ENCODE results near the gene LRP5. TPM values are rescaled to one million over a fixed set of nuclear protein-coding genes. Genes with fewer than 3 reads are reported as not detected.

Gene LRP5
- total RNA-seq, 2 experiments from 2014 or later = 10.5 to 15.3 TPM

- no peak for DNase-seq
- H3K4me3 Mint-ChIP-seq = no peak overlapping the region
- POLR2A ChIA-PET = no interaction called here
- H3K36me3 Mint-ChIP-seq (ENCODE audit: low read depth) = peaks cover 55% of the 10 kb centered on the region
- ATAC-seq = no peak
- H3K27ac Mint-ChIP-seq = no peak overlapping the region
- CTCF ChIA-PET = no interaction called here
- peaks cover 9% of the 10 kb centered on the region for H3K9me3 Mint-ChIP-seq
- intact Hi-C loops (cut with micrococcal nuclease) = no loop called here
- H3K27me3 Mint-ChIP-seq = no peaks in the 10 kb centered on the region
- peaks cover 59% of the 10 kb centered on the region for H3K4me1 Mint-ChIP-seq (ENCODE audit: low read depth)
- no peak for TF ChIP-seq CTCF (IDR thresholded peaks at IDR 0.05)
Observed at GRCh38 chr11:68479390-68479789, 167.0 kb downstream of the LRP5 start.

GRCh38 chr11:68480193-68480592 is 167.8 kb downstream of the LRP5 start:
- Mint-ChIP-seq H3K27me3 (no peaks in the 10 kb centered on the region), H3K27ac (no peak overlapping the region), H3K9me3 (peaks cover 8% of the 10 kb centered on the region), H3K36me3 (ENCODE audit: low read depth) (peaks cover 54% of the 10 kb centered on the region), H3K4me1 (ENCODE audit: low read depth) (peaks cover 56% of the 10 kb centered on the region), H3K4me3 (no peak overlapping the region)
- ChIA-PET POLR2A (interaction anchor here (0.7 kb wide), 1 partner anchor 194 kb away, joined by 3 read pairs; no protein-coding TSS in a partner anchor), CTCF (interaction anchor here (1.4 kb wide), 1 partner anchor 48 kb away, joined by 3 read pairs; no protein-coding TSS in a partner anchor)
- no peak for TF ChIP-seq CTCF (IDR thresholded peaks at IDR 0.05)
- ATAC-seq (no peak), DNase-seq (no peak)
- intact Hi-C loops (cut with micrococcal nuclease) = no loop called here

- Mint-ChIP-seq H3K9me3 (peaks cover 8% of the 10 kb centered on the region), H3K36me3 (ENCODE audit: low read depth) (peaks cover 51% of the 10 kb centered on the region), H3K27ac (no peak overlapping the region), H3K4me3 (no peak overlapping the region), H3K4me1 (ENCODE audit: low read depth) (peaks cover 59% of the 10 kb centered on the region), H3K27me3 (no peaks in the 10 kb centered on the region)
- no peak for ATAC-seq
- intact Hi-C loops (cut with micrococcal nuclease) = no loop called here
- DNase-seq = no peak
- TF ChIP-seq CTCF (IDR thresholded peaks at IDR 0.05) = no peak
- ChIA-PET CTCF (interaction anchor here (1.4 kb wide), 1 partner anchor 48 kb away, joined by 3 read pairs; no protein-coding TSS in a partner anchor), POLR2A (interaction anchor here (1.4 kb wide), 1 partner anchor 10 kb away, joined by 4 read pairs; no protein-coding TSS in a partner anchor)
Observed at GRCh38 chr11:68480852-68481510, 168.6 kb downstream of the LRP5 start.

GRCh38 chr11:68481579-68482240 is 169.3 kb downstream of the LRP5 start:
- ATAC-seq = no peak
- ChIA-PET POLR2A (interaction anchor here (1.4 kb wide), 1 partner anchor 11 kb away, joined by 4 read pairs; no protein-coding TSS in a partner anchor), CTCF (no interaction called here)
- peaks cover 53% of the 10 kb centered on the region for H3K36me3 Mint-ChIP-seq (ENCODE audit: low read depth)
- peaks cover 65% of the 10 kb centered on the region for H3K4me1 Mint-ChIP-seq (ENCODE audit: low read depth)
- H3K4me3 Mint-ChIP-seq = no peak overlapping the region
- no peak overlapping the region for H3K27ac Mint-ChIP-seq
- no peak for DNase-seq
- no peaks in the 10 kb centered on the region for H3K27me3 Mint-ChIP-seq
- H3K9me3 Mint-ChIP-seq = peaks cover 8% of the 10 kb centered on the region
- no peak for TF ChIP-seq CTCF (IDR thresholded peaks at IDR 0.05)
- intact Hi-C loops (cut with micrococcal nuclease) = no loop called here

- POLR2A ChIA-PET = interaction anchor here (0.9 kb wide), 1 partner anchor 15 kb away, joined by 4 read pairs; no protein-coding TSS in a partner anchor
- intact Hi-C loops (cut with micrococcal nuclease) = no loop called here
- Mint-ChIP-seq H3K27me3 (no peaks in the 10 kb centered on the region), H3K27ac (no peak overlapping the region), H3K36me3 (ENCODE audit: low read depth) (peaks cover 29% of the 10 kb centered on the region), H3K4me3 (no peak overlapping the region), H3K4me1 (ENCODE audit: low read depth) (peaks cover 72% of the 10 kb centered on the region), H3K9me3 (no peaks in the 10 kb centered on the region)
- TF ChIP-seq CTCF (IDR thresholded peaks at IDR 0.05) = no peak
- DNase-seq (no peak), ATAC-seq (no peak)
- CTCF ChIA-PET = no interaction called here
Observed at GRCh38 chr11:68488623-68489022, 176.2 kb downstream of the LRP5 start.
